ENCODE measurements around the gene SLC7A1. TPM values are rescaled to one million over a fixed set of nuclear protein-coding genes. Genes with fewer than 3 reads are reported as not detected.
A peak's percentile ranks its signal among the peaks of the same experiment; 100 is the strongest.

SLC7A1 gene
- total and polyA plus RNA-seq, 12 donors: 3.8 to 29.2 (median 17.4) TPM

GRCh38 chr13:29464105-29464679 lies 131.3 kb downstream of the SLC7A1 start:
- Histone ChIP-seq H3K9me3 (no peaks in the 10 kb centered on the region), H3K27ac (peak overlapping the region; percentile 24 to 81 (median 70)), H3K36me3 (no peaks in the 10 kb centered on the region), H3K4me3 (no peak overlapping the region), H3K27me3 (no peaks in the 10 kb centered on the region), H3K4me1 (peaks cover 0 to 37% (median 16%) of the 10 kb centered on the region in 9 donors)
- WGBS, 2 donors: 46 to 63% methylated on average over 4 of the region's 4 CpGs
- intact Hi-C loops (cut with DNase I): loop anchor here in 2 of 10 donors (2.0 to 5.0 kb wide), 2 partner anchors 29 to 37 kb away; no protein-coding TSS in a partner anchor
- ATAC-seq (peak; percentile 53 to 88 (median 82)), DNase-seq (peak in 1 of 2 donors; percentile 34)
- TF ChIP-seq CTCF (IDR thresholded peaks at IDR 0.05): no peak

- DNase-seq (no peak), ATAC-seq (no peak)
- no peak for TF ChIP-seq CTCF (IDR thresholded peaks at IDR 0.05)
- intact Hi-C loops (cut with DNase I): loop anchor here in 1 of 10 donors (5.0 kb wide), 1 partner anchor 33 kb away; no protein-coding TSS in a partner anchor
- no peak overlapping the region for H3K27ac ChIP-seq
- H3K27me3 ChIP-seq: no peaks in the 10 kb centered on the region
- no peaks in the 10 kb centered on the region for H3K9me3 ChIP-seq
- 88 to 92% methylated on average over 2 of the region's 2 CpGs for WGBS, 2 donors
- H3K36me3 ChIP-seq: no peaks in the 10 kb centered on the region
- H3K4me1 ChIP-seq: peaks cover 0 to 43% (median 6%) of the 10 kb centered on the region in 9 donors
- H3K4me3 ChIP-seq: no peak overlapping the region
These were observed 135.6 kb downstream of the SLC7A1 start for GRCh38 chr13:29459813-29460355.
